Kidney (tissue), 14 donors: ENCODE data around the gene NOTCH1. TPM values are rescaled to one million over a fixed set of nuclear protein-coding genes. Genes with fewer than 3 reads are reported as not detected.

ENCODE experiments used
- DNase-seq, 5 donors: peaks; one replicate each; pipeline ENCODE4 v3.0.0-alpha.2; 2013 to 2020
- FAIRE-seq: peaks from 2 replicates; lab custom pipeline; 2012; peaks lifted over from hg19 to GRCh38; lab: Jason Lieb, UNC
- H3K27ac ChIP-seq, 2 donors: one replicate each; pipeline ENCODE4 v1.7.0; 2013; ENCODE audit warnings: low read depth in 2 of 2, low read length in 2 of 2, inconsistent platforms in 1 of 2
- H3K27me3 ChIP-seq: one replicate; pipeline ENCODE4 v1.7.1; 2013; ENCODE audit warnings: low read length, inconsistent platforms; ENCODE audit not compliant: control insufficient read depth, insufficient read depth
- H3K36me3 ChIP-seq, 3 donors: one replicate each; pipeline versions ENCODE4 v1.7.0 to v1.7.1; 2013; ENCODE audit warnings: low read length in 3 of 3, control low read depth in 1 of 3, inconsistent platforms in 1 of 3; ENCODE audit not compliant: insufficient read depth in 3 of 3, control insufficient read depth in 2 of 3
- H3K4me1 ChIP-seq, 3 donors: one replicate each; pipeline versions ENCODE4 v1.7.0 to v1.7.1; 2013; ENCODE audit warnings: low read length in 3 of 3, inconsistent platforms in 1 of 3, low read depth in 1 of 3; ENCODE audit not compliant: control insufficient read depth in 2 of 3, insufficient read depth in 2 of 3
- H3K4me3 ChIP-seq, 3 donors: one replicate each; pipeline versions ENCODE4 v1.7.0 to v1.8.1; 2013; ENCODE audit warnings: low read length in 3 of 3, control low read depth in 1 of 3, inconsistent platforms in 1 of 3
- H3K9ac ChIP-seq, 3 donors: one replicate each; pipeline versions ENCODE4 v1.7.0 to v1.7.1; 2013; ENCODE audit warnings: low read length in 3 of 3, control low read depth in 1 of 3, inconsistent platforms in 1 of 3
- H3K9me3 ChIP-seq, 3 donors: one replicate each; pipeline versions ENCODE4 v1.7.0 to v1.7.1; 2013; ENCODE audit warnings: low read length in 3 of 3, control low read depth in 1 of 3, inconsistent platforms in 1 of 3; ENCODE audit not compliant: control insufficient read depth in 2 of 3, insufficient read depth in 1 of 3
- intact Hi-C: fragments of 100-400 bp; cut with DNase I; formaldehyde crosslinking; loops from one replicate; pipeline ENCODE4 v1.11.1; 2022
- polyA plus RNA-seq: library from polyadenylated mRNA; stranded (reverse); fragments of 350-450 nt; fragmentation: Illumina TruSeq; extraction: RNeasy Lipid Tissue Mini Kit (QIAGEN cat#74804); gene quantifications from one replicate; pipeline ENCODE4 v1.2.3, GENCODE V29; 2014; ENCODE audit warnings: low read depth, low replicate concordance; ENCODE audit not compliant: insufficient read depth
- total RNA-seq: library from RNA; stranded (reverse); fragmentation: NEBNext Ultra II Directional; extraction: Animal tissue kit (Norgen Biotek cat#: 25700); gene quantifications from one replicate; pipeline ENCODE4 v1.2.1, GENCODE V29; 2021
- TF ChIP-seq, protein P1 (sequence below): IDR thresholded peaks from 3 replicates; pipeline ENCODE4 v1.5.1; 2012; ENCODE audit warnings: mild to moderate bottlenecking, moderate library complexity, borderline replicate concordance; ENCODE audit not compliant: insufficient read depth; ENCODE audit errors: extremely low read depth
- donor health status: control.
- donor health status: control.
- donor health status: control.
- donor health status: control.
- donor health status: control.
- donor health status: DM: yes; HTN: yes; CAD: no.
- donor health status: Normal renal cell carcinoma (clear cell type).

The NOTCH1 gene
- total and polyA plus RNA-seq, 2 donors from 2014 or later = 6.5 to 77.2 TPM

DNA sequence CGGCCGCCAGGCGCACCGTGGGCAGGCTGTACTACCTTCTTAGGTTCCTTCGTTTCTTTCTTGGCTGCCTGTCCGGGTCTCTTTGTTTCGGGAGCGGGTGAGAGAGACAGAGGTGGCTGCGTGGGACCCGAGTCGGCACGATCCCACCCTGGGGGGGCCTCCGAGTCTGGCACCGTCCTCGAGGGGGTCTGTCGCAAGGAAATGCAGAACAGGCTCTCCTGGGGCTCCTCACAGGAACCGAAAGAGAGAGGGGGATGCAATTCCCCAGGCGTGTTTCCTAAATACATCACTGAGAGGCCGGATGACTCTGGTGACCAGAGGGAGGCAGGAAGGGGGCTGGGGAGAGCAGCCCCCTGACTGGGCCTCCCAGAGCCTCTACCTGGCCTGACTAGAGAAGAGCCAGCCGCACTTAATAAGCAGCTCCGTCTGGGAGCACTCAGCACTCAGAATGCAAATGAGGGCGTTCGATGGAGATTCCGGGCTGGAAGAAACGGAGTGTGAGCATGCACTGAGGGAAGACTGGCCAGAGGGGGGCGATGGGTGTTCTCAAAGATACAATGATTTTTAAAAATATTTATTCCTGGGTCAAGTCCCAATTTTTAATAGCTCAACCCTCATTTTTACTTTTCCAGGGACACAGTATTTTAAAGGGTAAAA is 94.5 kb downstream of the NOTCH1 start:
- Histone ChIP-seq H3K4me3 (no peak overlapping the region), H3K9ac (no peak overlapping the region), H3K27ac (no peak overlapping the region), H3K27me3 (no peaks in the 10 kb centered on the region), H3K9me3 (no peaks in the 10 kb centered on the region), H3K4me1 (no peaks in the 10 kb centered on the region), H3K36me3 (peaks cover 6 to 76% (median 37%) of the 10 kb centered on the region in 3 donors)
- FAIRE-seq (no peak), DNase-seq (no peak)
- intact Hi-C loops = no loop called here
- TF ChIP-seq, protein P1, sequence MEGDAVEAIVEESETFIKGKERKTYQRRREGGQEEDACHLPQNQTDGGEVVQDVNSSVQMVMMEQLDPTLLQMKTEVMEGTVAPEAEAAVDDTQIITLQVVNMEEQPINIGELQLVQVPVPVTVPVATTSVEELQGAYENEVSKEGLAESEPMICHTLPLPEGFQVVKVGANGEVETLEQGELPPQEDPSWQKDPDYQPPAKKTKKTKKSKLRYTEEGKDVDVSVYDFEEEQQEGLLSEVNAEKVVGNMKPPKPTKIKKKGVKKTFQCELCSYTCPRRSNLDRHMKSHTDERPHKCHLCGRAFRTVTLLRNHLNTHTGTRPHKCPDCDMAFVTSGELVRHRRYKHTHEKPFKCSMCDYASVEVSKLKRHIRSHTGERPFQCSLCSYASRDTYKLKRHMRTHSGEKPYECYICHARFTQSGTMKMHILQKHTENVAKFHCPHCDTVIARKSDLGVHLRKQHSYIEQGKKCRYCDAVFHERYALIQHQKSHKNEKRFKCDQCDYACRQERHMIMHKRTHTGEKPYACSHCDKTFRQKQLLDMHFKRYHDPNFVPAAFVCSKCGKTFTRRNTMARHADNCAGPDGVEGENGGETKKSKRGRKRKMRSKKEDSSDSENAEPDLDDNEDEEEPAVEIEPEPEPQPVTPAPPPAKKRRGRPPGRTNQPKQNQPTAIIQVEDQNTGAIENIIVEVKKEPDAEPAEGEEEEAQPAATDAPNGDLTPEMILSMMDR = no peak

DNA sequence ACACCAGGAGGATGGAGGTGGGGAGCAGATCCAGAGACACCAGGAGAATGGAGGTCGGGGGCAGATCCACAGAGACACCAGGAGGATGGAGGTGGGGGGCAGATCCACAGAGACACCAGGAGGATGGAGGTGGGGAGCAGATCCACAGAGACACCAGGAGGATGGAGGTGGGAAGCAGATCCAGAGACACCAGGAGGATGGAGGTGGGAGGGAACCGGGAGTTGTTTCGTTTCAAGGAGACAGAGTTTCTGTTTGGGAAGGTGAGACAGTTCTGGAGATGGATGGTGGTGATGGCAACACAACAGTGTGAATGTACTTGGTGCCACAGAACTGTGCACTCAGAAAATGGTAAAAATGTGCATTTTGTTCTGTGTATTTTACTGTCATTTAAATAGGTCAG is 97.2 kb downstream of the NOTCH1 start:
- DNase-seq (no peak), FAIRE-seq (no peak)
- intact Hi-C loops = no loop called here
- no peak overlapping the region for H3K4me3 ChIP-seq
- no peaks in the 10 kb centered on the region for H3K27me3 ChIP-seq
- H3K36me3 ChIP-seq = peaks cover 5 to 65% (median 33%) of the 10 kb centered on the region in 3 donors
- no peaks in the 10 kb centered on the region for H3K4me1 ChIP-seq
- H3K9ac ChIP-seq = no peak overlapping the region
- TF ChIP-seq, protein P1 = no peak
- no peaks in the 10 kb centered on the region for H3K9me3 ChIP-seq
- H3K27ac ChIP-seq = no peak overlapping the region

DNA sequence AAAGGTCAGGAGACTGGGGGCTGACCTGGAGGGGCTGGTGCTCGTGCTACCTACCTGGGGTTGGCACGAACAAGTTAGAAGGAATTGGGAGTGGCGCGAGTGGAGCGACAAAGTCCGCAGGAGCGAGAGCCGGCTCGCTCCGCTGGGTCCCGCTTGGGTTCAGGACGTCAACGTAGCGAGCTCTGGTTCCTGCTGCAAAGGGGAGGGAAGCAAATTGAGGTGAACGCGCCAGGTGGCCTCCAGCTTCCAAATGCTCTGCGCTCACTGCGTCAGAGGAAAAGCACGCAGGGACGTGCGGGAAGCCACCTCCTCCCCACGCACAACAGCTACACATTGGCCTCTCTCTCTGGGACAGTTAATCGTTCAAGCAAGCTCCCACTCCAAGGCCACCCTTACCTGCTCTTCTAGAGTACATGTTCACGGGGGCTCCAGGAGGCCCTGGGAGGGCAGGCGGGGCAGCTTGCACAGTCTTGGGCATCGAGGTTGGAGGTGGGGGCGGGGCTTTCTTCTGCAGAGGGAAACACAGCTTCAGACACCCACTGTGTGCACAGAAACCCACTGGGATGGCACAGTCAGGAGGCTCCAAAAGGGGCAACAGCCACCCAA is 98.6 kb downstream of the NOTCH1 start:
- Histone ChIP-seq H3K27ac (no peak overlapping the region), H3K9me3 (no peaks in the 10 kb centered on the region), H3K4me3 (no peak overlapping the region), H3K27me3 (no peaks in the 10 kb centered on the region), H3K36me3 (peaks cover 2 to 59% (median 37%) of the 10 kb centered on the region in 3 donors), H3K4me1 (no peaks in the 10 kb centered on the region), H3K9ac (no peak overlapping the region)
- DNase-seq (no peak), FAIRE-seq (no peak)
- intact Hi-C loops = no loop called here
- TF ChIP-seq, protein P1 = no peak
